ENCODE measurements around the gene VPS26A.

Gene VPS26A

DNA sequence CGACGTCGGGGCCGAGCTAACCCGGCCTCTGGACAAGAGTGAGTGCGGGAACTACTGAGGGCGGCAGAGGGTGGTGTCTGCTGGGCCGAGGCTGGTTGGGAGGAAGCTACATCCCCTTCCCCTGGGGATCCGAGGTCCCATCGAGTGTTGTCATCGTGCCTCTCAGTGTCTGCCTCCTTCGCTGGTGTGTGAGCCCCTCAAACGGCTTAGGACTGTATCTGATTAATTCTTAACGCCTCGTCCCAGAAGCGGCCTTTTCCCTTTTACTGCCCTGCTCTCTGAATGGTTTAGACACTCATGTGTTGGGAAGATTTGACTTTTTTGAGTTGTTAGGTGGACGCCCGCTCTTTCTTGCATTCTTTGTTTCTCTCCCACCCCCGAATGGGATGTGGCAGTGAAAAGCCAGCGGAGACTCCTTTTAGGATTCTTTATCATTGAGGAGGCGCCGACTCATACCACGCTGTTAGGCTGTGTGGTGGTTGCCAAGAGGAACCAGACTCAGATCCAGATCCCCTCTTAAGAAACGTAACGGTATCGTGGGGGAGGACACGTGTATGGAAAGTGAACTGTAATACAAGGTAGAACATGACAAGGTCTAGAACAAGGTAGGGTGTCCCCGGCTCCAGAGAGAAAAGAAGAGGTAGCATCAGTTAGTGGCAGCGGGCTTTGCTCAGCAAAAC is 56.7 kb downstream of the VPS26A start:
- Histone ChIP-seq H3K27me3 (ENCODE audit: insufficient read depth, low read length, poor library complexity) (no peaks in the 10 kb centered on the region), H3K79me2 (ENCODE audit: insufficient read depth, low read length) (peaks cover 60% of the 10 kb centered on the region), H2AFZ (ENCODE audit: low read depth, low read length) (peak overlapping the region; percentile 93), H3K27ac (ENCODE audit: low read length) (peak overlapping the region; percentile 99), H3K36me3 (ENCODE audit: insufficient read depth, low read length) (peaks cover 20% of the 10 kb centered on the region), H3K4me1 (ENCODE audit: insufficient read depth, low read length) (peaks cover 39% of the 10 kb centered on the region), H3K4me2 (ENCODE audit: insufficient read depth, low read length) (peak overlapping the region; percentile 93), H4K20me1 (ENCODE audit: insufficient read depth, low read length) (peaks cover 19% of the 10 kb centered on the region; the same call in 1 of the 2 replicates), H3K9ac (ENCODE audit: low read depth, low read length) (peak overlapping the region; percentile 96), H3K4me3 (ENCODE audit: low read depth in 1 of 2, low read length in 2 of 2) (peak overlapping the region; percentile 95 to 97), H3K9me3 (ENCODE audit: insufficient read depth, low read length, severe bottlenecking) (no peaks in the 10 kb centered on the region)
- no peak for TF ChIP-seq EZH2 (IDR thresholded peaks at IDR 0.05; ENCODE audit: borderline replicate concordance, low read depth, low read length, severe bottlenecking)
- TF ChIP-seq, protein P1, sequence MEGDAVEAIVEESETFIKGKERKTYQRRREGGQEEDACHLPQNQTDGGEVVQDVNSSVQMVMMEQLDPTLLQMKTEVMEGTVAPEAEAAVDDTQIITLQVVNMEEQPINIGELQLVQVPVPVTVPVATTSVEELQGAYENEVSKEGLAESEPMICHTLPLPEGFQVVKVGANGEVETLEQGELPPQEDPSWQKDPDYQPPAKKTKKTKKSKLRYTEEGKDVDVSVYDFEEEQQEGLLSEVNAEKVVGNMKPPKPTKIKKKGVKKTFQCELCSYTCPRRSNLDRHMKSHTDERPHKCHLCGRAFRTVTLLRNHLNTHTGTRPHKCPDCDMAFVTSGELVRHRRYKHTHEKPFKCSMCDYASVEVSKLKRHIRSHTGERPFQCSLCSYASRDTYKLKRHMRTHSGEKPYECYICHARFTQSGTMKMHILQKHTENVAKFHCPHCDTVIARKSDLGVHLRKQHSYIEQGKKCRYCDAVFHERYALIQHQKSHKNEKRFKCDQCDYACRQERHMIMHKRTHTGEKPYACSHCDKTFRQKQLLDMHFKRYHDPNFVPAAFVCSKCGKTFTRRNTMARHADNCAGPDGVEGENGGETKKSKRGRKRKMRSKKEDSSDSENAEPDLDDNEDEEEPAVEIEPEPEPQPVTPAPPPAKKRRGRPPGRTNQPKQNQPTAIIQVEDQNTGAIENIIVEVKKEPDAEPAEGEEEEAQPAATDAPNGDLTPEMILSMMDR (IDR thresholded peaks at IDR 0.05; ENCODE audit: borderline replicate concordance, extremely low read depth, low read length, poor library complexity, severe bottlenecking): peak; percentile 30
- DNase-seq (no peak), ATAC-seq (ENCODE audit: insufficient read depth, low read depth) (peak; percentile 47)

DNA sequence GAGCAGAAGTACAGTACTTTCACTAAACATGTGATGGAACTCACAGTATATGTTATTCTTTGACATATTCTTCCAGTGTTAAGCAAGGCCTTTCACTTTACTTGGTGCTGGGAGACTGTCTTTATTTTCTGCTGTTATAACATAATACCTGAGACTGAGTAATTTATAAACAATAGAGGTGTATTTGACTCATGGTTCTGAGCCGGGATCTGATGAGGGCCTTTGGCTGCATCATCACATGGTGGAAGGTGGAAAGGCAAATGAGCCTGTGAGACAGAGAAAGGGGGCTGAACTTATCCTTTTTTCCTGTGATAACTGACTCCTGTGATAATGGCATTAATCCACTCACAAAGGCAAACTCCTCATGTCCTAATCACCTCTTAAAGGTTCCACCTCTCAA is 57.5 kb downstream of the VPS26A start:
- Histone ChIP-seq H3K9ac (ENCODE audit: low read depth, low read length) (peak overlapping the region; percentile 96; the same call in 1 of the 2 replicates), H3K4me3 (ENCODE audit: low read depth in 1 of 2, low read length in 2 of 2) (peak overlapping the region; percentile 95 to 97; a peak in 3 of 4 replicates), H3K4me1 (ENCODE audit: insufficient read depth, low read length) (peaks cover 39% of the 10 kb centered on the region), H3K4me2 (ENCODE audit: insufficient read depth, low read length) (peak overlapping the region; percentile 93), H3K79me2 (ENCODE audit: insufficient read depth, low read length) (peaks cover 64% of the 10 kb centered on the region), H3K9me3 (ENCODE audit: insufficient read depth, low read length, severe bottlenecking) (no peaks in the 10 kb centered on the region), H3K36me3 (ENCODE audit: insufficient read depth, low read length) (peaks cover 26% of the 10 kb centered on the region), H3K27ac (ENCODE audit: low read length) (peak overlapping the region; percentile 99), H3K27me3 (ENCODE audit: insufficient read depth, low read length, poor library complexity) (no peaks in the 10 kb centered on the region), H2AFZ (ENCODE audit: low read depth, low read length) (no peak overlapping the region), H4K20me1 (ENCODE audit: insufficient read depth, low read length) (peaks cover 19% of the 10 kb centered on the region; the same call in 1 of the 2 replicates)
- no peak for TF ChIP-seq EZH2 (IDR thresholded peaks at IDR 0.05; ENCODE audit: borderline replicate concordance, low read depth, low read length, severe bottlenecking)
- TF ChIP-seq, protein P1 (IDR thresholded peaks at IDR 0.05; ENCODE audit: borderline replicate concordance, extremely low read depth, low read length, poor library complexity, severe bottlenecking): no peak
- DNase-seq: no peak
- ATAC-seq (ENCODE audit: insufficient read depth, low read depth): no peak

DNA sequence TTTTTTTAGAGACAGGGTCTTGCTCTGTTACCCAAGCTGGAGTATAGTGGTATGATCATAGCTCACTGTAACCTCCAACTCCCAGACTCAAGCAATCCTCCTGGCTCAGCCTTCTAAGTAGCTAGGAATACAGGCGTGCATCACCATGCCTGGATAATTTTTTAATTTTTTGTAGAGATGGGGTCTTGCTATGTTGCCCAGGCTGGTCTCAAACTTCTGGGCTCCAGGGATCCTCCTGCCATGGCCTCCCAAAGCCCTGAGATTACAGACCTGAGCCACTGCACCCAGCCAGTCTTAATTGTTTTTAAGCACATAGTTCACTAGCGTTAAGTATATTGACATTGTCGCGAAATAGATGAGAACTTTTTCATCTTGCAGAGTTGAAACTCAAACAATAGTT is 58.0 kb downstream of the VPS26A start:
- peaks cover 39% of the 10 kb centered on the region for H3K4me1 ChIP-seq (ENCODE audit: insufficient read depth, low read length)
- peaks cover 19% of the 10 kb centered on the region; the same call in 1 of the 2 replicates for H4K20me1 ChIP-seq (ENCODE audit: insufficient read depth, low read length)
- no peaks in the 10 kb centered on the region for H3K27me3 ChIP-seq (ENCODE audit: insufficient read depth, low read length, poor library complexity)
- H2AFZ ChIP-seq (ENCODE audit: low read depth, low read length): no peak overlapping the region
- H3K4me3 ChIP-seq (ENCODE audit: low read depth in 1 of 2, low read length in 2 of 2): no peak overlapping the region
- H3K9ac ChIP-seq (ENCODE audit: low read depth, low read length): no peak overlapping the region
- H3K27ac ChIP-seq (ENCODE audit: low read length): no peak overlapping the region
- H3K79me2 ChIP-seq (ENCODE audit: insufficient read depth, low read length): peaks cover 64% of the 10 kb centered on the region
- TF ChIP-seq, protein P1 (IDR thresholded peaks at IDR 0.05; ENCODE audit: borderline replicate concordance, extremely low read depth, low read length, poor library complexity, severe bottlenecking): no peak
- no peak for TF ChIP-seq EZH2 (IDR thresholded peaks at IDR 0.05; ENCODE audit: borderline replicate concordance, low read depth, low read length, severe bottlenecking)
- H3K9me3 ChIP-seq (ENCODE audit: insufficient read depth, low read length, severe bottlenecking): no peaks in the 10 kb centered on the region
- ATAC-seq (ENCODE audit: insufficient read depth, low read depth) (no peak), DNase-seq (no peak)
- H3K36me3 ChIP-seq (ENCODE audit: insufficient read depth, low read length): peaks cover 31% of the 10 kb centered on the region
- H3K4me2 ChIP-seq (ENCODE audit: insufficient read depth, low read length): peak overlapping the region; percentile 93; the same call in 1 of the 2 replicates

All from DND-41 (cell line).